Endothelial cell of umbilical vein (primary cell): Measurements from ENCODE around the gene MYH10.

ENCODE experiments used
- POLR2A ChIP-seq: IDR thresholded peaks from 2 replicates; pipeline ENCODE4 v1.6.1; 2012; ENCODE audit warnings: low read depth, mild to moderate bottlenecking, control low read depth, low read length
- TF ChIP-seq, protein P1 (sequence below), 2 donors: IDR thresholded peaks; 1 replicate in 1 of 2; 2 replicates in 1 of 2; pipeline ENCODE4 v1.5.1; 2011; ENCODE audit warnings: low read length in 2 of 2, mild to moderate bottlenecking in 2 of 2, moderate library complexity in 2 of 2, control low read depth in 1 of 2, inconsistent platforms in 1 of 2, low read depth in 1 of 2; ENCODE audit not compliant: insufficient read depth in 1 of 2; ENCODE audit errors: extremely low read depth in 1 of 2

DNA sequence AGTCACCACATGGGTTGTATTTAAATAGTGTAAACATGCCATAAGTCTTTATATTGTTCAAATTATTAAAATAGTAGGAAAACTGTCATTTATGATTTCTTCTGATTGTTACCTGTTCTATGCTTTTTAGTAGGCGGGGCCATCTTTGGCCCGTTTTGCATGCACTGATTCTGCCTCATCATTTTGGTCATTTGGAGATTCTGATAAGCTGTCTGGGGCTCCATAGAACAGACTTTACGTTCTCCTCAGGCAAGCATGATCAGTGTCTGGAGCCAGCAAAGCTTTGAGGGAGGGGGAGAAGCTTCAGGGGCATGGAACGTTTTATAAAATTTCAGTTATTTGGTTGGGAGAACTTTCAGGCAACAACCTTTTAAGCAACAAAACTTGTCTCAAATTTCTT, 186.0 kb downstream of the MYH10 start:
- no peak for TF ChIP-seq POLR2A
- TF ChIP-seq, protein P1, sequence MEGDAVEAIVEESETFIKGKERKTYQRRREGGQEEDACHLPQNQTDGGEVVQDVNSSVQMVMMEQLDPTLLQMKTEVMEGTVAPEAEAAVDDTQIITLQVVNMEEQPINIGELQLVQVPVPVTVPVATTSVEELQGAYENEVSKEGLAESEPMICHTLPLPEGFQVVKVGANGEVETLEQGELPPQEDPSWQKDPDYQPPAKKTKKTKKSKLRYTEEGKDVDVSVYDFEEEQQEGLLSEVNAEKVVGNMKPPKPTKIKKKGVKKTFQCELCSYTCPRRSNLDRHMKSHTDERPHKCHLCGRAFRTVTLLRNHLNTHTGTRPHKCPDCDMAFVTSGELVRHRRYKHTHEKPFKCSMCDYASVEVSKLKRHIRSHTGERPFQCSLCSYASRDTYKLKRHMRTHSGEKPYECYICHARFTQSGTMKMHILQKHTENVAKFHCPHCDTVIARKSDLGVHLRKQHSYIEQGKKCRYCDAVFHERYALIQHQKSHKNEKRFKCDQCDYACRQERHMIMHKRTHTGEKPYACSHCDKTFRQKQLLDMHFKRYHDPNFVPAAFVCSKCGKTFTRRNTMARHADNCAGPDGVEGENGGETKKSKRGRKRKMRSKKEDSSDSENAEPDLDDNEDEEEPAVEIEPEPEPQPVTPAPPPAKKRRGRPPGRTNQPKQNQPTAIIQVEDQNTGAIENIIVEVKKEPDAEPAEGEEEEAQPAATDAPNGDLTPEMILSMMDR (IDR thresholded peaks at IDR 0.05; ENCODE audit: extremely low read depth in 1 of 2, insufficient read depth in 1 of 2, low read depth in 1 of 2, low read length in 2 of 2), result no peak
